ENCODE data around the gene AUTS2.

AUTS2 gene

GRCh38 chr7:69714886-69715576, 116.8 kb downstream of the AUTS2 start:
- DNase-seq (ENCODE audit: low read depth in 4 of 4, low spot score in 1 of 4), result no peak

- DNase-seq (ENCODE audit: low read depth in 4 of 4, low spot score in 1 of 4), result no peak
These were observed 118.9 kb downstream of the AUTS2 start for GRCh38 chr7:69717221-69717620.

GRCh38 chr7:69719717-69720116, 121.4 kb downstream of the AUTS2 start:
- DNase-seq (ENCODE audit: low read depth in 4 of 4, low spot score in 1 of 4), result no peak

- DNase-seq (ENCODE audit: low read depth in 4 of 4, low spot score in 1 of 4), result no peak
These were observed 124.6 kb downstream of the AUTS2 start for GRCh38 chr7:69722843-69723242.

GRCh38 chr7:69723663-69724062, 125.4 kb downstream of the AUTS2 start:
- no peak for DNase-seq (ENCODE audit: low read depth in 4 of 4, low spot score in 1 of 4)

- DNase-seq (ENCODE audit: low read depth in 4 of 4, low spot score in 1 of 4), result no peak
These were observed 130.0 kb downstream of the AUTS2 start for GRCh38 chr7:69728304-69728703.

- DNase-seq (ENCODE audit: low read depth in 4 of 4, low spot score in 1 of 4), result no peak
These were observed 133.9 kb downstream of the AUTS2 start for GRCh38 chr7:69732203-69732602.

- no peak for DNase-seq (ENCODE audit: low read depth in 4 of 4, low spot score in 1 of 4)
These were observed 137.3 kb downstream of the AUTS2 start for GRCh38 chr7:69735582-69735981.

GRCh38 chr7:69736126-69736810, 138.0 kb downstream of the AUTS2 start:
- DNase-seq (ENCODE audit: low read depth in 4 of 4, low spot score in 1 of 4), result no peak

- DNase-seq (ENCODE audit: low read depth in 4 of 4, low spot score in 1 of 4), result no peak
These were observed 140.2 kb downstream of the AUTS2 start for GRCh38 chr7:69738396-69738951.

- DNase-seq (ENCODE audit: low read depth in 4 of 4, low spot score in 1 of 4), result peak in 2 of 4 experiments; percentile 7 to 11
These were observed 140.9 kb downstream of the AUTS2 start for GRCh38 chr7:69739190-69739589.

- no peak for DNase-seq (ENCODE audit: low read depth in 4 of 4, low spot score in 1 of 4)
These were observed 141.7 kb downstream of the AUTS2 start for GRCh38 chr7:69739931-69740431.

- no peak for DNase-seq (ENCODE audit: low read depth in 4 of 4, low spot score in 1 of 4)
These were observed 144.0 kb downstream of the AUTS2 start for GRCh38 chr7:69742237-69742636.

GRCh38 chr7:69743436-69743835, 145.2 kb downstream of the AUTS2 start:
- DNase-seq (ENCODE audit: low read depth in 4 of 4, low spot score in 1 of 4), result no peak

GRCh38 chr7:69744026-69744425, 145.8 kb downstream of the AUTS2 start:
- no peak for DNase-seq (ENCODE audit: low read depth in 4 of 4, low spot score in 1 of 4)

- no peak for DNase-seq (ENCODE audit: low read depth in 4 of 4, low spot score in 1 of 4)
These were observed 148.1 kb downstream of the AUTS2 start for GRCh38 chr7:69746383-69746782.

- DNase-seq (ENCODE audit: low read depth in 4 of 4, low spot score in 1 of 4), result no peak
These were observed 148.9 kb downstream of the AUTS2 start for GRCh38 chr7:69747144-69747543.

GRCh38 chr7:69748530-69748929, 150.3 kb downstream of the AUTS2 start:
- no peak for DNase-seq (ENCODE audit: low read depth in 4 of 4, low spot score in 1 of 4)

- DNase-seq (ENCODE audit: low read depth in 4 of 4, low spot score in 1 of 4), result no peak
These were observed 151.2 kb downstream of the AUTS2 start for GRCh38 chr7:69749372-69749979.

- DNase-seq (ENCODE audit: low read depth in 4 of 4, low spot score in 1 of 4), result no peak
These were observed 151.7 kb downstream of the AUTS2 start for GRCh38 chr7:69749994-69750393.

GRCh38 chr7:69751026-69751425, 152.8 kb downstream of the AUTS2 start:
- DNase-seq (ENCODE audit: low read depth in 4 of 4, low spot score in 1 of 4), result no peak

- DNase-seq (ENCODE audit: low read depth in 4 of 4, low spot score in 1 of 4), result no peak
These were observed 155.7 kb downstream of the AUTS2 start for GRCh38 chr7:69753981-69754380.
